Activated T-cell treated with anti-CD3 and anti-CD28 coated beads, Interleukin-2, amount 50 U/mL, for 4 hours (primary cell): ENCODE measurements around the gene SEC61B. TPM values are rescaled to one million over a fixed set of nuclear protein-coding genes. Genes with fewer than 3 reads are reported as not detected.

Experiments
- ATAC-seq, 2 donors: fragments of 200-7000 bp; cut with Tn5 transposase; one replicate each; pipeline ENCODE4 v1.10.0; 2021
- DNase-seq: peaks from one replicate; pipeline ENCODE4 v3.0.0-alpha.2; 2020
- H3K27me3 Mint-ChIP-seq: one replicate; pipeline ENCODE4 v1.8.0; 2021; ENCODE audit warnings: low read depth, mixed read lengths
- H3K36me3 Mint-ChIP-seq: one replicate; pipeline ENCODE4 v1.8.0; 2022; ENCODE audit warnings: mixed read lengths; ENCODE audit not compliant: insufficient read depth
- H3K4me1 Mint-ChIP-seq: one replicate; pipeline ENCODE4 v1.8.0; 2021; ENCODE audit warnings: low read depth, mixed read lengths
- H3K4me3 Mint-ChIP-seq: one replicate; pipeline ENCODE4 v1.8.0; 2021; ENCODE audit warnings: mild to moderate bottlenecking, moderate library complexity, mixed read lengths
- H3K9me3 Mint-ChIP-seq: one replicate; pipeline ENCODE4 v1.8.0; 2021; ENCODE audit warnings: mixed read lengths
- total RNA-seq, 3 donors: library from RNA; stranded (reverse); gene quantifications; one replicate each; pipeline ENCODE4 v1.2.1, GENCODE V29; 2021

Gene SEC61B
- total RNA-seq, 3 donors from 2014 or later: 220 to 246 (median 233) TPM

DNA sequence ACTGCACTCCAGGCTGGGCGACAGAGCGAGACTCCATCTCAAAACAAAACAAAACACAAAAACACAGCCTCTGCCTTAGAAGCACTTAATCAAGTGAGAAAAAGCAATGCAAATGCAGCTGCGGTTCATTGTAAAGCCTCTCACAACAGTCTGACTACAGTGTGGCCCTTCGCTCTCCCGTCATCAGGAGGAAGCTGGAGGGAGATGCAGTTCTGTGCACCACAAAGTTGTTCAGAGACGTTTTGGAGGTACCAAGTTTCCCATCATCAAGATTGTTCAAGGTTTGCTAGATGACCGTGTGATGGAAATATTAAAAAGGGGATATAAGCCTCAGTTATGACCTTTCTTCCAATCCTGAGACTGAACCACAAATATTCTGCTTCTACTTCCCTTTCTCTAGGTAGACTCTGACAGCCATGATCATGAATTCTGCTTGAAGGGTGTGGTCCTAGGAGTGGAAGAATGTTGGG, 40.9 kb downstream of the SEC61B start:
- Mint-ChIP-seq H3K36me3 (no peaks in the 10 kb centered on the region), H3K4me3 (no peak overlapping the region), H3K27me3 (no peaks in the 10 kb centered on the region), H3K9me3 (no peaks in the 10 kb centered on the region), H3K4me1 (peaks cover 18% of the 10 kb centered on the region)
- DNase-seq (no peak), ATAC-seq (no peak)

GRCh38 chr9:99264070-99264680, 42.1 kb downstream of the SEC61B start:
- H3K4me1 Mint-ChIP-seq: peaks cover 16% of the 10 kb centered on the region
- ATAC-seq (peak in 1 of 2 donors; percentile 19), DNase-seq (no peak)
- H3K4me3 Mint-ChIP-seq: no peak overlapping the region
- H3K36me3 Mint-ChIP-seq: no peaks in the 10 kb centered on the region
- H3K9me3 Mint-ChIP-seq: no peaks in the 10 kb centered on the region
- H3K27me3 Mint-ChIP-seq: no peaks in the 10 kb centered on the region

- peaks cover 10% of the 10 kb centered on the region for H3K4me1 Mint-ChIP-seq
- peaks cover 5% of the 10 kb centered on the region for H3K27me3 Mint-ChIP-seq
- DNase-seq: no peak
- H3K9me3 Mint-ChIP-seq: no peaks in the 10 kb centered on the region
- H3K4me3 Mint-ChIP-seq: no peak overlapping the region
- no peaks in the 10 kb centered on the region for H3K36me3 Mint-ChIP-seq
- ATAC-seq: no peak
Measured at GRCh38 chr9:99265691-99266090, 43.6 kb downstream of the SEC61B start.

GRCh38 chr9:99266255-99267023, 44.4 kb downstream of the SEC61B start:
- no peaks in the 10 kb centered on the region for H3K36me3 Mint-ChIP-seq
- H3K4me3 Mint-ChIP-seq: peak overlapping the region; percentile 51
- peak; percentile 46 for DNase-seq
- ATAC-seq: peak; percentile 75 to 85
- peaks cover 5% of the 10 kb centered on the region for H3K27me3 Mint-ChIP-seq
- peaks cover 10% of the 10 kb centered on the region for H3K4me1 Mint-ChIP-seq
- no peaks in the 10 kb centered on the region for H3K9me3 Mint-ChIP-seq

- H3K9me3 Mint-ChIP-seq: no peaks in the 10 kb centered on the region
- peaks cover 10% of the 10 kb centered on the region for H3K4me1 Mint-ChIP-seq
- no peaks in the 10 kb centered on the region for H3K36me3 Mint-ChIP-seq
- H3K4me3 Mint-ChIP-seq: no peak overlapping the region
- ATAC-seq (no peak), DNase-seq (no peak)
- H3K27me3 Mint-ChIP-seq: peaks cover 7% of the 10 kb centered on the region
Measured at GRCh38 chr9:99269416-99269815, 47.3 kb downstream of the SEC61B start.

GRCh38 chr9:99270491-99270890, 48.4 kb downstream of the SEC61B start:
- peaks cover 10% of the 10 kb centered on the region for H3K4me1 Mint-ChIP-seq
- no peaks in the 10 kb centered on the region for H3K36me3 Mint-ChIP-seq
- H3K9me3 Mint-ChIP-seq: no peaks in the 10 kb centered on the region
- ATAC-seq (no peak), DNase-seq (no peak)
- peaks cover 7% of the 10 kb centered on the region for H3K27me3 Mint-ChIP-seq
- no peak overlapping the region for H3K4me3 Mint-ChIP-seq

GRCh38 chr9:99272836-99273235, 50.8 kb downstream of the SEC61B start:
- no peak for DNase-seq
- no peak for ATAC-seq
- no peaks in the 10 kb centered on the region for H3K4me1 Mint-ChIP-seq
- no peaks in the 10 kb centered on the region for H3K9me3 Mint-ChIP-seq
- H3K4me3 Mint-ChIP-seq: no peak overlapping the region
- peaks cover 11% of the 10 kb centered on the region for H3K27me3 Mint-ChIP-seq
- H3K36me3 Mint-ChIP-seq: no peaks in the 10 kb centered on the region

DNA sequence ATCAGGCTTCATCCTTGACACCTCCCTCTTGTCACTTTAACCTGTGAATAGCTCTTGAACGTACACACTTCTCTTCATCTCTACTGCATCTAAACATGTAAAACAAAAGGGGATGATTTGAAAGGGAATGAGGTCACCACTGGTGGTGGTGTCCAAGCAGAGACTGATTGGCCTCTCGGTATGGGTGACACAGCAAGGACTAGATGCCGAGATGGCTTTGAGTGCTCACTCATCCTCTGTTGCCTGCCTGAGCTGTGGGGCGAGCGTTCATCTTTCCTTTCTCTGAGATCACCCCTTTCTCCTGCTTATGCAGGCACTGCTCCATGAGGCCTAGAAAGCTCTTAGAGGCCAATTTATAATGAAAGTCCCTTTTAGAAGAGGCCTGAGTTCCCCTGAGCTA, 51.9 kb downstream of the SEC61B start:
- H3K9me3 Mint-ChIP-seq: no peaks in the 10 kb centered on the region
- no peaks in the 10 kb centered on the region for H3K4me1 Mint-ChIP-seq
- peaks cover 11% of the 10 kb centered on the region for H3K27me3 Mint-ChIP-seq
- DNase-seq (no peak), ATAC-seq (no peak)
- no peak overlapping the region for H3K4me3 Mint-ChIP-seq
- H3K36me3 Mint-ChIP-seq: no peaks in the 10 kb centered on the region

DNA sequence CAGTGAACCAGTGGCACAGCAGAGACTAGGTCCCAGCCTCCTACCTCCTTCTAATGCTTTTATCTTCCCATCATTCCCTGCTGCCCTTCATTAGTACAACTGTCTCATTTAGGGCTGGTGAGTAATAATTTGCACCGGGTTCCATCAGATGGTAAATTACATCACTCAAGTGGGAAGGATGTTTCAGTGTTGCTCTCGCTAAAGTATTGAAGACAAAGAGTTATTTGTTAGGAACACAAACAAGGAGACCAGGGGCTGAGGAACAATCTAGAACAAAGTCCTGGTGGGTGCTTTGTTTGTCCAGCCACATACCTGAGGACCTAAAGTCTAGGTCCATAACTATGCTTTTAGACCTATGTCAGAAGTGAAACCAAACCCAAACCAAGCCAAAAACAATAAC, 52.4 kb downstream of the SEC61B start:
- H3K9me3 Mint-ChIP-seq: no peaks in the 10 kb centered on the region
- DNase-seq: no peak
- H3K36me3 Mint-ChIP-seq: no peaks in the 10 kb centered on the region
- H3K4me1 Mint-ChIP-seq: no peaks in the 10 kb centered on the region
- peaks cover 11% of the 10 kb centered on the region for H3K27me3 Mint-ChIP-seq
- no peak for ATAC-seq
- H3K4me3 Mint-ChIP-seq: no peak overlapping the region

Other genes with a start within 250 kb of the SEC61B start
- 10 to 100 TPM; 14.6 to 19.6 (median 17.0) TPM for gene TGFBR1, start 117.2 kb upstream of the SEC61B start, total RNA-seq
- 10 to 100 TPM; 21.0 to 23.6 (median 23.4) TPM for gene ALG2, start 340 bp upstream of the SEC61B start, total RNA-seq